Fibroblast of villous mesenchyme (primary cell): ENCODE measurements around the gene JAZF1. TPM values are rescaled to one million over a fixed set of nuclear protein-coding genes. Genes with fewer than 3 reads are reported as not detected.

Experiments used
- DNase-seq: peaks from one replicate; pipeline ENCODE4 v3.0.0-alpha.2; 2010; ENCODE audit warnings: low read depth
- H3K4me3 ChIP-seq: 2 replicates; pipeline ENCODE4 v1.5.1; 2011; ENCODE audit warnings: low read depth, mild to moderate bottlenecking, low read length
- CTCF ChIP-seq: IDR thresholded peaks from 2 replicates; pipeline ENCODE4 v1.5.1; 2012; ENCODE audit warnings: low read depth, mild to moderate bottlenecking, low read length; ENCODE audit not compliant: insufficient read depth
- total RNA-seq: library from RNA; depleted of rRNA; stranded (reverse); fragments of >200 nt; gene quantifications from 2 replicates; pipeline ENCODE4 v1.2.3, GENCODE V29; 2012

The JAZF1 gene
- total RNA-seq, 1 donor = 38.4 TPM

GRCh38 chr7:28026237-28026636, 154.4 kb downstream of the JAZF1 start:
- no peak for TF ChIP-seq CTCF
- H3K4me3 ChIP-seq = no peak overlapping the region

GRCh38 chr7:28024786-28025334, 155.7 kb downstream of the JAZF1 start:
- DNase-seq = no peak
- H3K4me3 ChIP-seq = no peak overlapping the region
- TF ChIP-seq CTCF = no peak

More at GRCh38 chr7:28026237-28026636, 154.4 kb downstream of the JAZF1 start:
- no peak for DNase-seq

GRCh38 chr7:28020302-28020940, 160.2 kb downstream of the JAZF1 start:
- DNase-seq = peak; percentile 85
- no peak overlapping the region for H3K4me3 ChIP-seq
- TF ChIP-seq CTCF = peak; percentile 89

GRCh38 chr7:28018856-28019465, 161.6 kb downstream of the JAZF1 start:
- no peak overlapping the region for H3K4me3 ChIP-seq
- TF ChIP-seq CTCF = no peak
- no peak for DNase-seq

GRCh38 chr7:28018446-28018845, 162.1 kb downstream of the JAZF1 start:
- no peak for TF ChIP-seq CTCF
- no peak for DNase-seq

GRCh38 chr7:28018020-28018419, 162.6 kb downstream of the JAZF1 start:
- TF ChIP-seq CTCF = no peak
- DNase-seq = no peak

More at GRCh38 chr7:28018446-28018845, 162.1 kb downstream of the JAZF1 start:
- H3K4me3 ChIP-seq = no peak overlapping the region

More at GRCh38 chr7:28018020-28018419, 162.6 kb downstream of the JAZF1 start:
- no peak overlapping the region for H3K4me3 ChIP-seq
